ENCODE data around the gene EPHB2.

DNA sequence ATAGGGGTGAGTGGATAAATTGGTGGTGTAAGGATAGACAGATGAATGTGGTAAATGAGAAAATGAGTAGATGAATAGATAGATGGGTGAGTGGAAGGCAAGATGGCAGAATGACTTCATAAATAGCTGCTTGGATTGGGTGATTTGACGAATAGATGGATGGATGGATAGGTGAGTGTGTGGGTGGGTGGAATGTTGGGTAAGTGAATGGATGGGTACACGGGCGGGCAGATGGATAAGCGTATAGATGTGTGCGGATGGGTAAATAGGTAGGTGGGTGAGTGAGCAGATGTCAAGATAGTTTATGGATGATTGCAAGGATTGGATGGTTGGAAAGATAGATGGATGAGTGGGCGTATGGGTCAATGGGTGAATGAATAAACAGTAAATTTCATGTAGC, 59.3 kb downstream of the EPHB2 start:
- TF ChIP-seq POLR2A (IDR thresholded peaks at IDR 0.05) (no peak), POLR2AphosphoS5 (IDR thresholded peaks at IDR 0.05) (no peak)
- TF ChIP-seq, protein P1, sequence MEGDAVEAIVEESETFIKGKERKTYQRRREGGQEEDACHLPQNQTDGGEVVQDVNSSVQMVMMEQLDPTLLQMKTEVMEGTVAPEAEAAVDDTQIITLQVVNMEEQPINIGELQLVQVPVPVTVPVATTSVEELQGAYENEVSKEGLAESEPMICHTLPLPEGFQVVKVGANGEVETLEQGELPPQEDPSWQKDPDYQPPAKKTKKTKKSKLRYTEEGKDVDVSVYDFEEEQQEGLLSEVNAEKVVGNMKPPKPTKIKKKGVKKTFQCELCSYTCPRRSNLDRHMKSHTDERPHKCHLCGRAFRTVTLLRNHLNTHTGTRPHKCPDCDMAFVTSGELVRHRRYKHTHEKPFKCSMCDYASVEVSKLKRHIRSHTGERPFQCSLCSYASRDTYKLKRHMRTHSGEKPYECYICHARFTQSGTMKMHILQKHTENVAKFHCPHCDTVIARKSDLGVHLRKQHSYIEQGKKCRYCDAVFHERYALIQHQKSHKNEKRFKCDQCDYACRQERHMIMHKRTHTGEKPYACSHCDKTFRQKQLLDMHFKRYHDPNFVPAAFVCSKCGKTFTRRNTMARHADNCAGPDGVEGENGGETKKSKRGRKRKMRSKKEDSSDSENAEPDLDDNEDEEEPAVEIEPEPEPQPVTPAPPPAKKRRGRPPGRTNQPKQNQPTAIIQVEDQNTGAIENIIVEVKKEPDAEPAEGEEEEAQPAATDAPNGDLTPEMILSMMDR (IDR thresholded peaks at IDR 0.05): no peak

All from suprapubic skin (tissue), 4 donors.